A549 (cell line): ENCODE measurements around the gene PTPRF.

Source experiments
- CTCF ChIP-seq: fragments of >200 bp; sonication (Bioruptor Twin); formaldehyde crosslinking; IDR thresholded peaks from 3 replicates; pipeline ENCODE4 v1.5.1; 2016
- EP300 ChIP-seq, 2 experiments: fragments of >200 bp; sonication (Bioruptor Twin); formaldehyde crosslinking; IDR thresholded peaks; 2 replicates in 1 of 2; 3 replicates in 1 of 2; pipeline ENCODE4 v1.6.1; 2016 to 2017
- MAFK ChIP-seq: fragments of 450-650 bp; IDR thresholded peaks from 2 replicates; pipeline ENCODE4 v1.6.1; 2014; ENCODE audit not compliant: partially characterized antibody
- POLR2A ChIP-seq: IDR thresholded peaks from 2 replicates; pipeline ENCODE4 v1.6.1; 2012; ENCODE audit warnings: mild to moderate bottlenecking, low read length
- RAD21 ChIP-seq, 2 experiments: fragments of >200 bp in 1 of 2; sonication (Bioruptor Twin) in 1 of 2; formaldehyde crosslinking in 1 of 2; IDR thresholded peaks in 1 of 2; conservative IDR thresholded peaks in 1 of 2; 2 replicates in 1 of 2; 3 replicates in 1 of 2; pipeline ENCODE4 v1.6.1; 2012 to 2018; ENCODE audit warnings: inconsistent platforms in 1 of 2
- SMC3 ChIP-seq: fragments of >200 bp; sonication (Bioruptor Twin); formaldehyde crosslinking; IDR thresholded peaks from 3 replicates; pipeline ENCODE4 v1.6.1; 2018; ENCODE audit warnings: inconsistent platforms

- TF ChIP-seq POLR2A (no peak), MAFK (no peak), CTCF (no peak), SMC3 (no peak), RAD21 (conservative IDR thresholded peaks at IDR 0.05 in 1 of 2, IDR thresholded peaks at IDR 0.05 in 1 of 2) (no peak), EP300 (IDR thresholded peaks at IDR 0.05) (no peak)
These were observed 75.9 kb downstream of the PTPRF start for GRCh38 chr1:43606624-43607023.
